H1 (cell line): ENCODE measurements around the gene CSNK2B. TPM values are rescaled to one million over a fixed set of nuclear protein-coding genes. Genes with fewer than 3 reads are reported as not detected.

Experiments
- RAD21 ChIP-seq, 2 experiments: IDR thresholded peaks in 1 of 2; conservative IDR thresholded peaks in 1 of 2; 2 replicates each; pipeline ENCODE4 v1.6.1; 2011; ENCODE audit warnings: low read depth in 2 of 2, low read length in 2 of 2, improper control_type of control experiment in 1 of 2, inconsistent platforms in 1 of 2, mild to moderate bottlenecking in 1 of 2, moderate library complexity in 1 of 2
- polyA plus RNA-seq, 7 experiments: library from polyadenylated mRNA; depleted of rRNA in 3 of 7; stranded (reverse) in 5 of 7; unstranded in 2 of 7; fragments of >200 nt in 5 of 7; fragments of 200-250 nt in 2 of 7; gene quantifications; 1 replicate in 5 of 7; 2 replicates in 1 of 7; 4 replicates in 1 of 7; pipeline versions ENCODE4 v1.2.1 to v1.2.3, GENCODE V29; 2011 to 2013; ENCODE audit warnings: missing spikeins in 2 of 7, mixed read lengths in 2 of 7
- total RNA-seq: library from RNA; stranded (reverse); fragmentation: NEBNext Ultra II Directional; extraction: Animal tissue kit (Norgen Biotek cat#: 25700); gene quantifications from 2 replicates; pipeline ENCODE4 v1.2.1, GENCODE V29; 2021

The CSNK2B gene
- total and polyA plus RNA-seq, 2 of the 8 experiments (the other 6 are each of a cell fraction or from before 2014, with no cell fraction given), result 169 to 208 TPM

GRCh38 chr6:31686483-31686882 is 20.6 kb downstream of the CSNK2B start (continued):
- no peak for TF ChIP-seq RAD21 (IDR thresholded peaks at IDR 0.05 in 1 of 2, conservative IDR thresholded peaks at IDR 0.05 in 1 of 2; ENCODE audit: low read depth in 2 of 2, low read length in 2 of 2)
